Thoracic aorta (tissue), 2 donors: ENCODE measurements around the gene SLC12A2. TPM values are rescaled to one million over a fixed set of nuclear protein-coding genes. Genes with fewer than 3 reads are reported as not detected.

Experiments
- ATAC-seq: fragments of 150-250 bp; one replicate; pipeline ENCODE4 v1.8.0; 2017; ENCODE audit warnings: low read depth; ENCODE audit not compliant: insufficient number of reproducible peaks, low FRiP score
- DNase-seq: peaks from one replicate; pipeline ENCODE4 v3.0.0-alpha.2; 2020; ENCODE audit warnings: low spot score
- H3K27ac ChIP-seq, 2 donors: fragments of 200-600 bp; sonication (generic); 1 replicate in 1 of 2; 2 replicates in 1 of 2; pipeline ENCODE4 v1.5.1; 2016; ENCODE audit warnings: mild to moderate bottlenecking in 2 of 2, moderate library complexity in 2 of 2
- H3K27me3 ChIP-seq: fragments of 200-600 bp; sonication (generic); replicated peaks from 2 replicates; pipeline ENCODE4 v1.6.0; 2016; ENCODE audit warnings: mild to moderate bottlenecking; ENCODE audit not compliant: insufficient read depth
- H3K36me3 ChIP-seq: fragments of 200-600 bp; sonication (generic); one replicate; pipeline ENCODE4 v1.5.1; 2016
- H3K4me1 ChIP-seq, 2 donors: fragments of 200-600 bp; sonication (generic); 1 replicate in 1 of 2; 2 replicates in 1 of 2; pipeline versions ENCODE4 v1.5.1 to v1.6.0; 2016; ENCODE audit warnings: low read depth in 2 of 2, mild to moderate bottlenecking in 1 of 2; ENCODE audit not compliant: control insufficient read depth in 1 of 2
- H3K4me3 ChIP-seq: fragments of 200-600 bp; sonication (generic); 2 replicates; pipeline ENCODE4 v1.5.1; 2016; ENCODE audit warnings: mild to moderate bottlenecking
- H3K9me3 ChIP-seq: fragments of 200-600 bp; sonication (generic); 2 replicates; pipeline ENCODE4 v1.5.1; 2016
- CTCF ChIP-seq: fragments of 200-600 bp; sonication (generic); IDR thresholded peaks from one replicate; pipeline ENCODE4 v1.5.1; 2019; ENCODE audit warnings: antibody characterized with exemption
- total RNA-seq, 2 donors: library from RNA; depleted of rRNA; stranded (reverse); fragments of >200 nt; gene quantifications; one replicate each; pipeline versions ENCODE4 v1.1.0 to v1.2.3, GENCODE V29; 2016

Gene SLC12A2
- total RNA-seq, 2 donors from 2014 or later: 12.2 to 25.8 TPM

DNA sequence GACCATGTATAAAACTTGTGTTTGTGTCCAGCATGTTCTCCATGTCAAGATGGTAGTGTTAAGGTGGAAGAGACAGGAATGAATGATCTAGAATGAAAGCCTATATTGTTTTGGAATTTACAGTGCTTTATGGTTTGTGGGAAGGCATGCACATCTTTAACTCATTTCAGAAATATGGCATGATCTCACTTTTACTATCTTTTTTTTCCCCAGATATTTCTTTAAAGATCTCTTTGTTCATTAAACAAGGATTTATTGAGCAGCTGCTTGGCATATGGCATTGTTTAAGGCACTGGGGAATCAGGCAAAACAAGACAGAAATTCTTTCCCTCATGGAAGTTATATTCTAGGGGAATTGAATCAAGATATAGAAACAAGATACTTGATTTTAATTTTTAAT lies 51.7 kb downstream of the SLC12A2 start:
- no peak for TF ChIP-seq CTCF
- no peaks in the 10 kb centered on the region for H3K27me3 ChIP-seq
- H3K4me3 ChIP-seq: no peak overlapping the region
- no peaks in the 10 kb centered on the region for H3K4me1 ChIP-seq
- H3K36me3 ChIP-seq: peaks cover 2% of the 10 kb centered on the region
- DNase-seq (no peak), ATAC-seq (no peak)
- H3K9me3 ChIP-seq: no peaks in the 10 kb centered on the region
- H3K27ac ChIP-seq: no peak overlapping the region

- DNase-seq: no peak
- Histone ChIP-seq H3K9me3 (no peaks in the 10 kb centered on the region), H3K4me3 (no peak overlapping the region), H3K36me3 (no peaks in the 10 kb centered on the region), H3K27ac (no peak overlapping the region), H3K4me1 (no peaks in the 10 kb centered on the region), H3K27me3 (no peaks in the 10 kb centered on the region)
- no peak for TF ChIP-seq CTCF
- no peak for ATAC-seq
Measured at GRCh38 chr5:128143911-128144310, 60.3 kb downstream of the SLC12A2 start.

GRCh38 chr5:128144491-128144890 lies 60.9 kb downstream of the SLC12A2 start:
- Histone ChIP-seq H3K4me3 (no peak overlapping the region), H3K27ac (no peak overlapping the region), H3K9me3 (no peaks in the 10 kb centered on the region), H3K27me3 (no peaks in the 10 kb centered on the region), H3K36me3 (no peaks in the 10 kb centered on the region), H3K4me1 (no peaks in the 10 kb centered on the region)
- ATAC-seq: no peak
- DNase-seq: no peak
- no peak for TF ChIP-seq CTCF

DNA sequence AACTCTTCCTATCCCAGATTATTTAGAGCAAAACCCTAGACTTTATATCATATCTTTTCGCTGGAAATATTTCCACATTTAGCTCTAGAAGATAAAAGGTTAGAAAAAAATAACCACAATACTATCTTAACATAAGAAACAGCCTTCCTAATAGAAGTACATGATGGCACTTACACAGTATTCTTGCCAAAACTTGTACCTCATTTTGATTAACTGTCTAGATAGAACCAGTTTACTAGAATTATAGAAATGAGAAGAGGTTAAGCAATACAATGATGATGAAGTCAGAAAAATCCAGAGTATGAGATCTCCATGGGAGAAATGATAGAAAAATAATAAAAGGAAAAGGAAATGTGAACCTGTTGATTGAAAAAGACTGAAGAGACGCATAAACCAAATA lies 63.1 kb downstream of the SLC12A2 start:
- Histone ChIP-seq H3K9me3 (no peaks in the 10 kb centered on the region), H3K4me1 (no peaks in the 10 kb centered on the region), H3K36me3 (peaks cover 1% of the 10 kb centered on the region), H3K27me3 (no peaks in the 10 kb centered on the region), H3K4me3 (no peak overlapping the region), H3K27ac (no peak overlapping the region)
- no peak for DNase-seq
- TF ChIP-seq CTCF: no peak
- ATAC-seq: no peak

DNA sequence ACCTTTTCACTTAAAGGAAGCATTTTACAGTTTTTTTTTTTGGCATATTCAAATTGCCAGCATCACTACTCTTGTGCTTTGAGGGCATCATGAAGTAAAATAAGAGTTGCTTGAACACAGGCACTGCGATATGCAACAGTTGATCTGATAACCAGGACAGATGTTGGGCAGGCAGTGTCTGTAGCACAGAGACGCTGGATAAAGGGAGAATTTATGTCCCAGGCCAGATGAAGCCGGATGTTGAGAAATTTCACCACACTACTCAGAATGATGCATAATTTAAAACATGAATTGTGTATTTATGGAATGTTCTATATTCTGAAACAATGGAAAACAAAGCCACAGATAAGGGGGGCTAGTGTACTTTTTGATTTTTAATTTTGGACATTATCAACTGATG lies 71.4 kb downstream of the SLC12A2 start:
- DNase-seq (no peak), ATAC-seq (no peak)
- Histone ChIP-seq H3K27ac (no peak overlapping the region), H3K36me3 (peaks cover 23% of the 10 kb centered on the region), H3K4me1 (no peaks in the 10 kb centered on the region), H3K27me3 (no peaks in the 10 kb centered on the region), H3K4me3 (no peak overlapping the region), H3K9me3 (no peaks in the 10 kb centered on the region)
- no peak for TF ChIP-seq CTCF
